Measurements from ENCODE around the gene DNAJC25.
"Not testable (repeated sequence)": the region's sequence is repeated elsewhere in the genome, so short reads cannot be mapped to it uniquely, and the experiment has no call there.

DNAJC25 gene

GRCh38 chr9:111668026-111668573 lies 37.0 kb downstream of the DNAJC25 start:
- H3K4me3 ChIP-seq (ENCODE audit: low read length) = no peak overlapping the region
- no peak for TF ChIP-seq ZNF274 (IDR thresholded peaks at IDR 0.05; ENCODE audit: low read depth, low read length)

GRCh38 chr9:111668601-111669000 lies 37.5 kb downstream of the DNAJC25 start:
- H3K4me3 ChIP-seq (ENCODE audit: low read length) = not testable (repeated sequence)

- no peak overlapping the region for H3K4me3 ChIP-seq (ENCODE audit: low read length)
- TF ChIP-seq ZNF274 (IDR thresholded peaks at IDR 0.05; ENCODE audit: low read depth, low read length) = no peak
These were observed 43.2 kb downstream of the DNAJC25 start for GRCh38 chr9:111674319-111674718.

GRCh38 chr9:111676116-111676515 lies 45.0 kb downstream of the DNAJC25 start:
- no peak for TF ChIP-seq ZNF274 (IDR thresholded peaks at IDR 0.05; ENCODE audit: low read depth, low read length)
- no peak overlapping the region for H3K4me3 ChIP-seq (ENCODE audit: low read length)

- H3K4me3 ChIP-seq (ENCODE audit: low read length) = no peak overlapping the region
- TF ChIP-seq ZNF274 (IDR thresholded peaks at IDR 0.05; ENCODE audit: low read depth, low read length) = no peak
These were observed 47.2 kb downstream of the DNAJC25 start for GRCh38 chr9:111678293-111678692.

- TF ChIP-seq ZNF274 (IDR thresholded peaks at IDR 0.05; ENCODE audit: low read depth, low read length) = no peak
- H3K4me3 ChIP-seq (ENCODE audit: low read length) = no peak overlapping the region
These were observed 48.1 kb downstream of the DNAJC25 start for GRCh38 chr9:111679199-111679598.

GRCh38 chr9:111683392-111683791 lies 52.3 kb downstream of the DNAJC25 start:
- no peak overlapping the region for H3K4me3 ChIP-seq (ENCODE audit: low read length)
- no peak for TF ChIP-seq ZNF274 (IDR thresholded peaks at IDR 0.05; ENCODE audit: low read depth, low read length)

GRCh38 chr9:111691672-111692329 lies 60.7 kb downstream of the DNAJC25 start:
- TF ChIP-seq ZNF274 (IDR thresholded peaks at IDR 0.05; ENCODE audit: low read depth, low read length) = no peak
- no peak overlapping the region for H3K4me3 ChIP-seq (ENCODE audit: low read length)

- TF ChIP-seq ZNF274 (IDR thresholded peaks at IDR 0.05; ENCODE audit: low read depth, low read length) = no peak
- H3K4me3 ChIP-seq (ENCODE audit: low read length) = no peak overlapping the region
These were observed 65.7 kb downstream of the DNAJC25 start for GRCh38 chr9:111696796-111697195.

- no peak overlapping the region for H3K4me3 ChIP-seq (ENCODE audit: low read length)
- TF ChIP-seq ZNF274 (IDR thresholded peaks at IDR 0.05; ENCODE audit: low read depth, low read length) = no peak
These were observed 69.6 kb downstream of the DNAJC25 start for GRCh38 chr9:111700776-111701175.
